Naive thymus-derived CD8-positive, alpha-beta T cell (primary cell): ENCODE data around the gene SLC35F6. TPM values are rescaled to one million over a fixed set of nuclear protein-coding genes. Genes with fewer than 3 reads are reported as not detected.
A peak's percentile ranks its signal among the peaks of the same experiment; 100 is the strongest.

Experiments
- ATAC-seq, 2 donors: fragments of 150-1000 bp; cut with Tn5 transposase in 1 of 2; sonication (Bioruptor Pico), chemical (Tn5 transposase) in 1 of 2; 1 replicate in 1 of 2; 2 replicates in 1 of 2; pipeline ENCODE4 v1.10.0; 2021; ENCODE audit warnings: mild to moderate bottlenecking in 2 of 2, moderate library complexity in 2 of 2
- POLR2A ChIA-PET: fragments of 350-600 bp; sonication (Branson Sonifier 250); formaldehyde crosslinking; loops from one replicate; lab custom pipeline; 2021; ENCODE audit warnings: antibody characterized with exemption; lab: Charles Lee
- DNase-seq, 10 donors: peaks; one replicate each; pipeline versions ENCODE4 v3.0.0 to v3.0.0-alpha.2; 2020 to 2022
- H3K27ac Mint-ChIP-seq, 10 donors: one replicate each; pipeline ENCODE4 v1.8.0; 2020 to 2022; ENCODE audit warnings: mild to moderate bottlenecking in 10 of 10, mixed read lengths in 10 of 10, moderate library complexity in 4 of 10, inconsistent platforms in 1 of 10
- H3K27me3 Mint-ChIP-seq, 5 donors: one replicate each; pipeline ENCODE4 v1.8.0; 2021 to 2022; ENCODE audit warnings: mixed read lengths in 5 of 5
- H3K36me3 Mint-ChIP-seq, 3 donors: one replicate each; pipeline ENCODE4 v1.8.0; 2020 to 2022; ENCODE audit warnings: mixed read lengths in 3 of 3, mild to moderate bottlenecking in 2 of 3, inconsistent platforms in 1 of 3
- H3K4me1 Mint-ChIP-seq, 4 donors: one replicate each; pipeline ENCODE4 v1.8.0; 2021 to 2022; ENCODE audit warnings: mixed read lengths in 4 of 4
- H3K4me3 Mint-ChIP-seq, 10 donors: one replicate each; pipeline ENCODE4 v1.8.0; 2020 to 2022; ENCODE audit warnings: mild to moderate bottlenecking in 10 of 10, mixed read lengths in 10 of 10, moderate library complexity in 6 of 10, inconsistent platforms in 1 of 10
- H3K9me3 Mint-ChIP-seq, 9 donors: one replicate each; pipeline ENCODE4 v1.8.0; 2020 to 2022; ENCODE audit warnings: mixed read lengths in 9 of 9, mild to moderate bottlenecking in 3 of 9, inconsistent platforms in 1 of 9, moderate library complexity in 1 of 9
- polyA plus RNA-seq, 3 donors: library from polyadenylated mRNA; unstranded; fragments of 300-500 nt; fragmentation: Illumina TruSeq; gene quantifications; one replicate each; pipeline ENCODE4 v1.2.3, GENCODE V29; 2021
- total RNA-seq, 8 experiments: library from RNA in 2 of 8; stranded (reverse) in 2 of 8; gene quantifications; one replicate each; pipeline ENCODE4 v1.2.3 and lab custom pipeline; 2021 to 2026

SLC35F6 gene
- total and polyA plus RNA-seq, 5 experiments from 2014 or later, result 3.7 to 18.0 (median 6.4) TPM

GRCh38 chr2:26723991-26724750 lies 39.9 kb upstream of the SLC35F6 start:
- H3K27ac Mint-ChIP-seq, result peak overlapping the region in 2 of 10 donors; percentile 41 to 53
- no peak for ATAC-seq
- no peaks in the 10 kb centered on the region for H3K9me3 Mint-ChIP-seq
- H3K4me1 Mint-ChIP-seq, result peaks cover 0 to 3% (median 1%) of the 10 kb centered on the region in 4 donors
- DNase-seq, result no peak
- peaks cover 0 to 21% (median 7%) of the 10 kb centered on the region in 5 donors for H3K27me3 Mint-ChIP-seq
- H3K4me3 Mint-ChIP-seq, result no peak overlapping the region
- POLR2A ChIA-PET, result no interaction called here
- H3K36me3 Mint-ChIP-seq, result no peaks in the 10 kb centered on the region

- peaks cover 0 to 3% (median 1%) of the 10 kb centered on the region in 4 donors for H3K4me1 Mint-ChIP-seq
- ATAC-seq (no peak), DNase-seq (no peak)
- POLR2A ChIA-PET, result no interaction called here
- no peaks in the 10 kb centered on the region for H3K36me3 Mint-ChIP-seq
- no peak overlapping the region for H3K4me3 Mint-ChIP-seq
- H3K27ac Mint-ChIP-seq, result peak overlapping the region in 1 of 10 donors; percentile 53
- H3K27me3 Mint-ChIP-seq, result peaks cover 0 to 17% (median 8%) of the 10 kb centered on the region in 5 donors
- H3K9me3 Mint-ChIP-seq, result no peaks in the 10 kb centered on the region
Observed at GRCh38 chr2:26724784-26725520, 39.1 kb upstream of the SLC35F6 start.

DNA sequence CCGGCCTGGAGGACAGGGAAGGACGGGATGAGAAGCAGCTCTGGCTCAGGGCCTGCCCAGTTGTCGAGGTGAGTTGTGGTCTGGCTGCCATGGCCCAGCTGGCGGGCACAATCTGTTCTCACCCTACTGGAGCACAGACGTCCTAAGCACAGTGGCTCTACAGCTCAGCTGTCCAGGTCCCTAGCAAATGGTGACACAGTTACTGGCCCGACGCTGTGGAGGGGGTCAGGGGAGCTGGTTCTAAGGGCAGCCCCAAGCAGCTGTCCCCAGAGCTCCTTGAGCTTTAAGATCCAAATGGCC lies 38.6 kb upstream of the SLC35F6 start:
- peaks cover 0 to 17% (median 8%) of the 10 kb centered on the region in 5 donors for H3K27me3 Mint-ChIP-seq
- H3K4me3 Mint-ChIP-seq, result no peak overlapping the region
- ATAC-seq (no peak), DNase-seq (peak in 1 of 10 donors; percentile 9)
- H3K36me3 Mint-ChIP-seq, result no peaks in the 10 kb centered on the region
- H3K4me1 Mint-ChIP-seq, result peaks cover 0 to 3% (median 1%) of the 10 kb centered on the region in 4 donors
- POLR2A ChIA-PET, result no interaction called here
- H3K27ac Mint-ChIP-seq, result no peak overlapping the region
- no peaks in the 10 kb centered on the region for H3K9me3 Mint-ChIP-seq

DNA sequence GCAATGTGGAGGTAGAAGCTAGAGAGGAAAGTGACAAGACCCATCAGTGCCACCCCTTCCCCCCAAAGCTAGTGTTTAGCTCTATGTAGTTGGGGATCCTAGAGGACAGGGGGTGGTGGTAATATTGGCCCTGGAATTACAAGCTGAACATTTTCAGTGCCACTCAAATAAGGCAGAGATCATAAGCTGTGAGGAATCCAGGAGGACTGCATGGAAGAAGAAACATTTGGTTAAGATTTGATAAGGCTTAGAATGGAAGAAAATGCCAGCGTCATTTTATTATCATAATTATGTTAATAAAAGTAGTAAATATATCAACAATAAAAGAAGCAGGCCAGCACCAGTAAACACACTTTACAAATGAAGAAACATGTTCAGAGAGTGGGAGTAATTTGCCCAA lies 37.9 kb upstream of the SLC35F6 start:
- Mint-ChIP-seq H3K36me3 (no peaks in the 10 kb centered on the region), H3K4me1 (peaks cover 0 to 3% (median 1%) of the 10 kb centered on the region in 4 donors)

GRCh38 chr2:26727641-26728561 lies 36.2 kb upstream of the SLC35F6 start:
- no peaks in the 10 kb centered on the region for H3K9me3 Mint-ChIP-seq
- peak in 6 of 10 donors; percentile 4 to 32 (median 22) for DNase-seq
- H3K36me3 Mint-ChIP-seq, result no peaks in the 10 kb centered on the region
- no peak overlapping the region for H3K27ac Mint-ChIP-seq
- H3K4me1 Mint-ChIP-seq, result peaks cover 0 to 3% (median 0%) of the 10 kb centered on the region in 4 donors
- H3K27me3 Mint-ChIP-seq, result peaks cover 3 to 22% (median 16%) of the 10 kb centered on the region in 5 donors
- POLR2A ChIA-PET, result interaction anchor here (1.0 kb wide), 1 partner anchor 36 kb away, joined by 3 read pairs; the partner anchor contains the start of gene SLC35F6
- peak; percentile 82 for ATAC-seq
- H3K4me3 Mint-ChIP-seq, result peak overlapping the region in 2 of 10 donors; percentile 39 to 40

More for the DNA sequence above, 37.9 kb upstream of the SLC35F6 start:
- Mint-ChIP-seq H3K9me3 (no peaks in the 10 kb centered on the region), H3K27ac (no peak overlapping the region), H3K4me3 (no peak overlapping the region), H3K27me3 (peaks cover 1 to 22% (median 9%) of the 10 kb centered on the region in 5 donors)
- no peak for ATAC-seq
- POLR2A ChIA-PET, result no interaction called here
- DNase-seq, result no peak

- Mint-ChIP-seq H3K4me1 (peaks cover 0 to 3% (median 0%) of the 10 kb centered on the region in 4 donors), H3K9me3 (no peaks in the 10 kb centered on the region), H3K36me3 (no peaks in the 10 kb centered on the region), H3K27me3 (peaks cover 5 to 27% (median 16%) of the 10 kb centered on the region in 5 donors), H3K4me3 (no peak overlapping the region), H3K27ac (no peak overlapping the region)
- POLR2A ChIA-PET, result no interaction called here
- ATAC-seq, result no peak
- DNase-seq, result no peak
Observed at GRCh38 chr2:26729311-26729710, 34.8 kb upstream of the SLC35F6 start.

- peak overlapping the region in 1 of 10 donors; percentile 76 for H3K27ac Mint-ChIP-seq
- no peak overlapping the region for H3K4me3 Mint-ChIP-seq
- POLR2A ChIA-PET, result no interaction called here
Observed at GRCh38 chr2:26730549-26731344, 33.3 kb upstream of the SLC35F6 start.

GRCh38 chr2:26731714-26732113 lies 32.4 kb upstream of the SLC35F6 start:
- no peaks in the 10 kb centered on the region for H3K36me3 Mint-ChIP-seq
- peaks cover 0 to 3% (median 0%) of the 10 kb centered on the region in 4 donors for H3K4me1 Mint-ChIP-seq

More at GRCh38 chr2:26730549-26731344, 33.3 kb upstream of the SLC35F6 start:
- H3K4me1 Mint-ChIP-seq, result peaks cover 0 to 3% (median 0%) of the 10 kb centered on the region in 4 donors
- no peaks in the 10 kb centered on the region for H3K36me3 Mint-ChIP-seq
- peaks cover 5 to 27% (median 14%) of the 10 kb centered on the region in 5 donors for H3K27me3 Mint-ChIP-seq
- DNase-seq (no peak), ATAC-seq (no peak)
- H3K9me3 Mint-ChIP-seq, result no peaks in the 10 kb centered on the region

DNA sequence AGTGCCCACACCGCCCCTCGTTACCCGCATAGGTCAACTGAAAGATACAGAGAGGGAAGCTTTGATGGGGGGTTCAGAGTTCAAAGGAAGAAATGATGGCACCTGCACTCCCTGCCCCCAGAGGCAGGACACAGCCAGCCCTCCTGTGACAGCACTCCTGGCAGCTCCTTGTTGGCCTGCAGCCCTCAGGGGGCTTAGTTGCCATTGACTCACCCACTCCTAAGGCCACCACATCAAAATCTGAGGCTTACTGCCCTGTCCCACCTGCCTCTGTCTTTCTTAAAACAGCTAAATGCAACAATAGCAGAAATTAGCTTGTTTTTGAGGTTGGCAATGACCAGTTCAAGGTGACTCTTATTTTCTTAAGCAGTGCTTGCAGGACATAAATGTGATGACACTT lies 31.6 kb upstream of the SLC35F6 start:
- no peaks in the 10 kb centered on the region for H3K9me3 Mint-ChIP-seq
- no peak for DNase-seq
- POLR2A ChIA-PET, result no interaction called here

More at GRCh38 chr2:26731714-26732113, 32.4 kb upstream of the SLC35F6 start:
- Mint-ChIP-seq H3K4me3 (no peak overlapping the region), H3K27me3 (peaks cover 5 to 27% (median 8%) of the 10 kb centered on the region in 5 donors), H3K27ac (no peak overlapping the region), H3K9me3 (no peaks in the 10 kb centered on the region)
- ATAC-seq (no peak), DNase-seq (no peak)
- POLR2A ChIA-PET, result no interaction called here

GRCh38 chr2:26733413-26733812 lies 30.7 kb upstream of the SLC35F6 start:
- Mint-ChIP-seq H3K27me3 (peaks cover 4 to 27% (median 9%) of the 10 kb centered on the region in 5 donors), H3K4me1 (no peaks in the 10 kb centered on the region), H3K4me3 (no peak overlapping the region), H3K27ac (peak overlapping the region in 1 of 10 donors; percentile 59), H3K9me3 (no peaks in the 10 kb centered on the region), H3K36me3 (no peaks in the 10 kb centered on the region)
- no peak for DNase-seq
- ATAC-seq, result no peak
- POLR2A ChIA-PET, result no interaction called here

More for the DNA sequence above, 31.6 kb upstream of the SLC35F6 start:
- H3K4me3 Mint-ChIP-seq, result no peak overlapping the region
- H3K27ac Mint-ChIP-seq, result no peak overlapping the region
- ATAC-seq, result no peak
- H3K36me3 Mint-ChIP-seq, result no peaks in the 10 kb centered on the region
- H3K4me1 Mint-ChIP-seq, result peaks cover 0 to 3% (median 0%) of the 10 kb centered on the region in 4 donors
- peaks cover 4 to 27% (median 7%) of the 10 kb centered on the region in 5 donors for H3K27me3 Mint-ChIP-seq

DNA sequence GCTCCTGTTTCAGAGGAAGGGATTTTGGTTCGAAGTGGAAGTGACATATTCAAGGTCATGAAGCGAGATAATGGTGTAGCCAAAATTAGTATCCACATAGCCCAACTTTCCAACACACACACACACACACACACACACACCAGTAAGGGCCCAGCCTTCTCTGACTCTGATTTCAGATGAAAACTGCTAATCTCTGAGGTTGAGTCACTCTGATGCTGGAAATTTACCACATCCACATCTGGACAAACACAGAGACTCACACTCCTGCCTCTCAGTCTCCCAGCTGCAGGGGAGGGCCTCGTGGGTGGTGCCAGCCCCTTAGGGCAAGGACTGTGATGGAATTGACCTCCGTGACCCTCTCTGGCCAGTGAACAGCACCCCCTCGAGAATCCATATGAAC lies 29.0 kb upstream of the SLC35F6 start:
- ATAC-seq (no peak), DNase-seq (no peak)
- Mint-ChIP-seq H3K27ac (peak overlapping the region in 1 of 10 donors; percentile 25), H3K27me3 (peaks cover 4 to 18% (median 10%) of the 10 kb centered on the region in 5 donors), H3K9me3 (no peaks in the 10 kb centered on the region), H3K4me1 (no peaks in the 10 kb centered on the region), H3K4me3 (no peak overlapping the region), H3K36me3 (no peaks in the 10 kb centered on the region)
- POLR2A ChIA-PET, result no interaction called here
